DOHH2 (cell line): ENCODE results near the gene LCMT1.

ENCODE experiments used
- CTCF ChIP-seq: fragments of 200-600 bp; sonication (generic); IDR thresholded peaks from one replicate; pipeline ENCODE4 v1.5.1; 2014; ENCODE audit warnings: antibody characterized with exemption, mild to moderate bottlenecking, low read depth, low read length; ENCODE audit not compliant: poor library complexity, severe bottlenecking
- EZH2phosphoT487 ChIP-seq: fragments of 200-600 bp; sonication (generic); IDR thresholded peaks from 2 replicates; pipeline ENCODE4 v1.6.1; 2017; ENCODE audit warnings: borderline replicate concordance, mild to moderate bottlenecking, antibody characterized with exemption, low read length, moderate library complexity, mixed read lengths

GRCh38 chr16:25174285-25174684 lies 62.7 kb downstream of the LCMT1 start:
- no peak for TF ChIP-seq CTCF
- no peak for TF ChIP-seq EZH2phosphoT487
